Suprapubic skin (tissue), 4 donors: ENCODE data around the gene PPP1R13B. TPM values are rescaled to one million over a fixed set of nuclear protein-coding genes. Genes with fewer than 3 reads are reported as not detected.

Experiments used
- DNase-seq, 2 donors: peaks; one replicate each; pipeline ENCODE4 v3.0.0-alpha.2; 2019; ENCODE audit warnings: low spot score in 2 of 2
- H3K27ac ChIP-seq: fragments of 200-600 bp; sonication (generic); one replicate; pipeline ENCODE4 v1.5.1; 2019
- H3K27me3 ChIP-seq: fragments of 200-600 bp; sonication (generic); one replicate; pipeline ENCODE4 v1.5.1; 2019
- H3K36me3 ChIP-seq: fragments of 200-600 bp; sonication (generic); one replicate; pipeline ENCODE4 v1.5.1; 2019
- H3K4me1 ChIP-seq: fragments of 200-600 bp; sonication (generic); one replicate; pipeline ENCODE4 v1.5.1; 2019
- H3K4me3 ChIP-seq: fragments of 200-600 bp; sonication (generic); one replicate; pipeline ENCODE4 v1.5.1; 2019; ENCODE audit warnings: mild to moderate bottlenecking
- H3K9me3 ChIP-seq: fragments of 200-600 bp; sonication (generic); one replicate; pipeline ENCODE4 v1.5.1; 2019
- EP300 ChIP-seq: sonication (generic); formaldehyde crosslinking; IDR thresholded peaks from one replicate; pipeline ENCODE4 v1.6.1; 2017; ENCODE audit warnings: antibody characterized with exemption
- POLR2A ChIP-seq, 2 donors: fragments of 450-650 bp; IDR thresholded peaks; one replicate each; pipeline ENCODE4 v1.6.1; 2017; ENCODE audit warnings: antibody characterized with exemption in 2 of 2, mild to moderate bottlenecking in 2 of 2, moderate library complexity in 2 of 2
- POLR2AphosphoS5 ChIP-seq, 3 donors: sonication (generic); formaldehyde crosslinking; IDR thresholded peaks; one replicate each; pipeline ENCODE4 v1.6.1; 2017; ENCODE audit warnings: antibody characterized with exemption in 3 of 3
- WGBS: methylation state at CpG from one replicate; pipeline ENCODE4 v1.1.5; 2018; 5-methylcytosine and 5-hydroxymethylcytosine counted together
- total RNA-seq, 4 donors: library from RNA; depleted of rRNA; stranded (reverse); fragments of >200 nt; gene quantifications; one replicate each; pipeline ENCODE4 v1.1.0, GENCODE V29; 2016
- TF ChIP-seq, protein P1 (sequence below), 2 donors: fragments of 200-600 bp in 1 of 2; fragments of 450-650 bp in 1 of 2; sonication (generic) in 1 of 2; IDR thresholded peaks; one replicate each; pipeline ENCODE4 v1.5.1; 2016 to 2019; ENCODE audit warnings: antibody characterized with exemption in 2 of 2, mild to moderate bottlenecking in 1 of 2, moderate library complexity in 1 of 2

PPP1R13B gene
- total RNA-seq, 4 donors from 2014 or later, result 21.7 to 51.6 (median 36.4) TPM

DNA sequence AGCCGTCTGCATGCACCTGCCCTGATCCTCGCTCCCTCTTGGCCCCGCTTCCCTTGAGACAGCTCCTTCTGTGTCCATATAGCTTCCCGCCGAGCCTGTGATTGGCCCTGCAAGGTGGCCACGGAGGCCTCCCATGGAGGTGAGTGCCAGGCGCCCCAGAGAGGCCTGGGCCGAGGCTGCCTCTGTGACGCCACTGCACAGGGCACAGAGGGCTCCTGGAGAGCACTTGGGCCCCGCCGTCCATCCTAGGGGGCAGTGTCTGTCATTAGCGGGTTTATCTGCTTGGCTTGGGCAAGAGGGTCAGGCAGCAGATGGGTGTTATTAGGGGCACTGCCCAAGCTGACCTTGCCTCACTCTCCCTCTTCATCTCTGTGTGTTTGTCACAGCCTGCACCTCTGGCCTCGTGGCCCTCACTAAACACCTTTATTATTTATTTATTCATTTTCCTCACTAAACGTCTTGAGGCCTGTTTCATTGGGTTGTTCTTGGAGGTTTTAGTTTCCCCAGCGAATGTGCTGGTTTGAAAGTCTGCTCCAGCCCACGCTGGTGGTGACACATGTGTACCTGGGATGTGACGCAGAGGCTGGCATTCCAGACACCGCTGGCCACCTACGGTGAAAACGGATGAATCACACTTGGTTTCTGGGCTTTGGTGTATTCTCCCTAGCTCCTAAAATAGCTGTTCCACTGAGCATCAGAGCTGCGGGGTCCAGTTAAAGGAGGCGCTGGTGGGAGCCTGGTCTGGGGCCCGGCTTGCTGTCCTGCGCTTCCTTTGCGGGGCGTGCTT lies 125.8 kb downstream of the PPP1R13B start:
- H3K27ac ChIP-seq, result no peak overlapping the region

DNA sequence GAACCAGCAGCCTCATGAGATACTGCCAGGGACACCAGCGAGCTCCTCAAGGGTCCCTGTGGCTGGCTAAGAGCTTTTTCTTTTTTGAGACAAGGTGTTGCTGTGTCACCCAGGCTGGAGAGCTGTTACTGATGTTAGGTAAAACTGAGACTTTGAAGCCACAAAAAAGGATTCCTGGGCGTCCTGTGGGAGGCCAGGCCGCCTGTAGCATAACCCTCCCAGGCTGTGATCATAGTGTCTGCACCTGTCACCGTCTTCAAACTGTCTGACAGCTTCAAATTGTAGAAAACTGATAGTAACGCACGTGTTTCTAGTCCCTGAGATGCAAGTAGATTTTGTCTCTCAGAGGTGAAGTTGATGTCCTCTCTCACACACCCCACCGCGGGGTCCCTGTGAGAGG lies 127.6 kb downstream of the PPP1R13B start:
- H3K27ac ChIP-seq, result no peak overlapping the region

More for the DNA sequence above, 125.8 kb downstream of the PPP1R13B start:
- Histone ChIP-seq H3K4me1 (peaks cover 74% of the 10 kb centered on the region), H3K9me3 (no peaks in the 10 kb centered on the region), H3K36me3 (peaks cover 11% of the 10 kb centered on the region), H3K27me3 (no peaks in the 10 kb centered on the region), H3K4me3 (no peak overlapping the region)
- TF ChIP-seq EP300 (no peak), POLR2A (IDR thresholded peaks at IDR 0.05) (no peak), POLR2AphosphoS5 (IDR thresholded peaks at IDR 0.05) (no peak)
- TF ChIP-seq, protein P1, sequence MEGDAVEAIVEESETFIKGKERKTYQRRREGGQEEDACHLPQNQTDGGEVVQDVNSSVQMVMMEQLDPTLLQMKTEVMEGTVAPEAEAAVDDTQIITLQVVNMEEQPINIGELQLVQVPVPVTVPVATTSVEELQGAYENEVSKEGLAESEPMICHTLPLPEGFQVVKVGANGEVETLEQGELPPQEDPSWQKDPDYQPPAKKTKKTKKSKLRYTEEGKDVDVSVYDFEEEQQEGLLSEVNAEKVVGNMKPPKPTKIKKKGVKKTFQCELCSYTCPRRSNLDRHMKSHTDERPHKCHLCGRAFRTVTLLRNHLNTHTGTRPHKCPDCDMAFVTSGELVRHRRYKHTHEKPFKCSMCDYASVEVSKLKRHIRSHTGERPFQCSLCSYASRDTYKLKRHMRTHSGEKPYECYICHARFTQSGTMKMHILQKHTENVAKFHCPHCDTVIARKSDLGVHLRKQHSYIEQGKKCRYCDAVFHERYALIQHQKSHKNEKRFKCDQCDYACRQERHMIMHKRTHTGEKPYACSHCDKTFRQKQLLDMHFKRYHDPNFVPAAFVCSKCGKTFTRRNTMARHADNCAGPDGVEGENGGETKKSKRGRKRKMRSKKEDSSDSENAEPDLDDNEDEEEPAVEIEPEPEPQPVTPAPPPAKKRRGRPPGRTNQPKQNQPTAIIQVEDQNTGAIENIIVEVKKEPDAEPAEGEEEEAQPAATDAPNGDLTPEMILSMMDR (IDR thresholded peaks at IDR 0.05), result no peak
- no peak for DNase-seq
- WGBS, result 77% methylated on average over 25 of the region's 26 CpGs

DNA sequence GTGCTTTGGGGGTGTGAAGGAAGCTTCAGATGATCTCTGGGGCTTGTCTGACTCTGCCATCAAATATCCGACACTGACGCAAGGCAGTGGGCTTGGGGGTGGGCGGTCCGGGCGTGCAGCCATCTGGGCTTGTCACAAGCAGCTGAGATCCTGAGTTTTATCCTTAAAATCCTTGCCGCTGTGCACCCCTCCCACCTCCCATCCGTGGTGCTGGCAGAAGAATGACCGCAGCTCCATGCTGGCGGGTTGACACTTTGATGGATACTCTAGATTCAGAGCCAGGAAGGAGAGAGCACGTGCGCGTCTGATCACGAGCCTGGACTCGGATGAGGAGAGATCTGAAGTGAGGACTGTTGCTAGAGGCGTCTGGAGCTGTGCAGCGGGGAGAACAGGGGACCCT lies 128.8 kb downstream of the PPP1R13B start:
- DNase-seq, result no peak
- peaks cover 76% of the 10 kb centered on the region for H3K4me1 ChIP-seq
- WGBS, result 44% methylated on average over 7 of the region's 16 CpGs
- H3K4me3 ChIP-seq, result no peak overlapping the region
- no peaks in the 10 kb centered on the region for H3K9me3 ChIP-seq
- TF ChIP-seq POLR2A (IDR thresholded peaks at IDR 0.05), result no peak
- TF ChIP-seq, protein P1 (IDR thresholded peaks at IDR 0.05), result no peak
- no peak for TF ChIP-seq POLR2AphosphoS5 (IDR thresholded peaks at IDR 0.05)
- no peak for TF ChIP-seq EP300
- H3K36me3 ChIP-seq, result no peaks in the 10 kb centered on the region
- H3K27ac ChIP-seq, result no peak overlapping the region
- no peaks in the 10 kb centered on the region for H3K27me3 ChIP-seq

More for the DNA sequence above, 127.6 kb downstream of the PPP1R13B start:
- Histone ChIP-seq H3K9me3 (no peaks in the 10 kb centered on the region), H3K4me1 (peaks cover 75% of the 10 kb centered on the region), H3K36me3 (no peaks in the 10 kb centered on the region), H3K4me3 (no peak overlapping the region), H3K27me3 (no peaks in the 10 kb centered on the region)
- 80% methylated on average over 8 of the region's 8 CpGs for WGBS
- TF ChIP-seq, protein P1 (IDR thresholded peaks at IDR 0.05), result no peak
- no peak for TF ChIP-seq POLR2AphosphoS5 (IDR thresholded peaks at IDR 0.05)
- DNase-seq, result no peak

DNA sequence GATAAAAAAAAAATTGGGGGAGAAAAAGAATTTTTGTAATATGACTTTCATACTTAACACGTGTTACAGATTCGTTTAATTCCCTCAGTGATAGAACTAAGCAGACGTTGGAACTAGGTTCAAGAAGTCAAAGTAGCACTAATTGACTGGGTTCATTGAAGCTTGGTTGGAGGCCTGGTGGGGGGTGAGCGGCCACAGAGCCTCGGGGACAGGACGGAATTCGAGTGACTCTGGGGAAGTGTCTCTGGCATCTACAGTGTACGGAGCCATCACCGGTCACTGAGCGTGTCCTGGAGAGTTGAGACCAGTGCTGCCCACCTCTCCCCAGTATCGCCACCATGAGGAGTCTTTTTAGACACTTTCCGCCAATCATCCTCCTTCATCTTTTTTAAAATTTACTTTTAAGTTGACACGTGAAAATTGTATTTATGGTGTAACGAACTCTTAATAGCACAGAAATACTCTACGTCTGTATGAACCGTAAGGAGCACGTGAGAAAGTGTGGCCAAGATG lies 130.4 kb downstream of the PPP1R13B start:
- TF ChIP-seq POLR2A (IDR thresholded peaks at IDR 0.05), result no peak
- no peak for TF ChIP-seq EP300
- TF ChIP-seq, protein P1 (IDR thresholded peaks at IDR 0.05), result no peak
- WGBS, result 66% methylated on average over 17 of the region's 17 CpGs
- Histone ChIP-seq H3K4me3 (peak overlapping the region; percentile 78), H3K9me3 (no peaks in the 10 kb centered on the region), H3K27me3 (no peaks in the 10 kb centered on the region), H3K36me3 (no peaks in the 10 kb centered on the region), H3K4me1 (peaks cover 79% of the 10 kb centered on the region), H3K27ac (peak overlapping the region; percentile 94)
- DNase-seq, result no peak

DNA sequence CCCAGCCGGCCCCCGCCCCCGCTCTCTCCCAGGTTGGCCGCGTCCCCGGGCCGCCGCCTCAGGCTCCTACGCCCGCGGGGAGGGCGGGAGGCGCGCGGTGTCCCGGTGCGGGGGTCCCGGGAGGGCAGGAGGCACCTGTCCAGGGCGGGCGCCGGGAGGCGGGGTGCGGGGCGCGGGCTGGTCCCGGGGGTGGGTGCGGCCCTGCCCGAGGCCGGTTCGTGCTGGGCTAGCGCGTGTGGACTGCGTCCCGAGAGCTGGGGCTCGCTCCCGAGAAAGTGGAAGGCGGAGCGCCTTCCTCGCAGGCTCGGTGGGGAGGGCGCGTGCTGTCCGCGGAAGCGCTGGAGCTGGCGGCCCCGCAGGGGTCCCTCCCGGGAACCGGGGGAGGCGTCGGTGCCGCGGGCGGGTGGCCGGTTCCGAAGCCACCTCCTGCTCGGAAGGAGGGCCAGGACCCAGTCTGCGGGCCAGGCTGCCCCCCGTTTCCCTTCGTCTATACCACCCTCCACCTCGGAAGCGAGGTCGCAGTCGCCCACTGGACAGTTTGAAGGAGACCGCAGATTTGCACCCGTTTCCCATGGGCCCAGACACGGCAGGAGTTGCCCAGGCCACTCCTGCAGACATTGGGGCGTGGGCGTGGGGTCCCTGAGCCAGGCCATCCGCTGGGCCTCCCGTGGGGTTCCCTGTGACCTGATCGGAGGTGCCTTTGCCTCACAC lies 131.1 kb downstream of the PPP1R13B start:
- TF ChIP-seq, protein P1 (IDR thresholded peaks at IDR 0.05), result no peak
- peak in 1 of 3 donors; percentile 15 for TF ChIP-seq POLR2AphosphoS5 (IDR thresholded peaks at IDR 0.05)
- Histone ChIP-seq H3K27me3 (no peaks in the 10 kb centered on the region), H3K4me3 (peak overlapping the region; percentile 78), H3K36me3 (no peaks in the 10 kb centered on the region), H3K4me1 (peaks cover 79% of the 10 kb centered on the region), H3K9me3 (no peaks in the 10 kb centered on the region), H3K27ac (peak overlapping the region; percentile 94)
- no peak for DNase-seq
- WGBS, result 6% methylated on average over 5 of the region's 72 CpGs
